Panc1 (cell line): Measurements from ENCODE around the gene PHPT1. TPM values are rescaled to one million over a fixed set of nuclear protein-coding genes. Genes with fewer than 3 reads are reported as not detected.
A peak's percentile ranks its signal among the peaks of the same experiment; 100 is the strongest.

Experiments used
- ATAC-seq: fragments of 200-7000 bp; cut with Tn5 transposase; 2 replicates; pipeline ENCODE4 v1.9.1; 2020; ENCODE audit warnings: mild to moderate bottlenecking, moderate library complexity
- BruUV-seq: library from RNA; stranded (reverse); fragments of 400-500 nt; replicated peaks from 2 replicates; lab custom pipeline; 2021; lab: Mats Ljungman, UMichigan
- CTCF ChIA-PET: fragments of 300-600 bp; sonication (Branson Sonifier 250); formaldehyde crosslinking; loops from one replicate; lab custom pipeline; 2022; ENCODE audit warnings: antibody characterized with exemption; lab: Charles Lee
- POLR2A ChIA-PET: fragments of 300-600 bp; sonication (Branson Sonifier 250); formaldehyde crosslinking; loops from one replicate; lab custom pipeline; 2022; ENCODE audit warnings: antibody characterized with exemption; lab: Charles Lee
- DNase-seq: peaks from one replicate; pipeline ENCODE4 v3.0.0-alpha.2; 2010; ENCODE audit warnings: low read depth, low spot score
- H3K27ac ChIP-seq: 2 replicates; pipeline ENCODE4 v1.5.1; 2011; ENCODE audit warnings: mild to moderate bottlenecking, low read length, inconsistent platforms
- H3K27me3 ChIP-seq: fragments of 200-500 bp; sonication (Bioruptor generic); 2 replicates; pipeline ENCODE4 v1.6.0; 2014; ENCODE audit warnings: low read length, inconsistent platforms; ENCODE audit not compliant: control insufficient read depth, insufficient read depth
- H3K36me3 ChIP-seq: fragments of 200-500 bp; sonication (Bioruptor generic); 2 replicates; pipeline ENCODE4 v1.5.1; 2014; ENCODE audit warnings: inconsistent platforms, mild to moderate bottlenecking, low read length, moderate library complexity; ENCODE audit not compliant: control insufficient read depth, insufficient read depth
- H3K4me1 ChIP-seq: 2 replicates; pipeline ENCODE4 v1.5.1; 2011; ENCODE audit warnings: inconsistent platforms, mild to moderate bottlenecking, low read length, moderate library complexity; ENCODE audit not compliant: control insufficient read depth, insufficient read depth
- H3K4me3 ChIP-seq, 2 experiments: 2 replicates each; pipeline ENCODE4 v1.5.1; 2011 to 2012; ENCODE audit warnings: low read depth in 2 of 2, low read length in 2 of 2, mild to moderate bottlenecking in 2 of 2, inconsistent platforms in 1 of 2, moderate library complexity in 1 of 2
- H3K9me3 ChIP-seq: fragments of 200-500 bp; sonication (Bioruptor generic); 2 replicates; pipeline ENCODE4 v1.5.1; 2014; ENCODE audit warnings: low read depth, mild to moderate bottlenecking, inconsistent platforms, low read length, moderate library complexity; ENCODE audit not compliant: control insufficient read depth, insufficient read depth
- CTCF ChIP-seq: fragments of 450-650 bp; IDR thresholded peaks from 2 replicates; pipeline ENCODE4 v1.5.1; 2017; ENCODE audit warnings: mild to moderate bottlenecking
- POLR2AphosphoS5 ChIP-seq: IDR thresholded peaks from 2 replicates; pipeline ENCODE4 v1.6.1; 2012; ENCODE audit warnings: mild to moderate bottlenecking, low read depth, low read length, moderate library complexity
- REST ChIP-seq, 2 experiments: IDR thresholded peaks; 2 replicates each; pipeline ENCODE4 v1.6.1; 2011 to 2012; ENCODE audit warnings: low read depth in 2 of 2, control low read depth in 1 of 2, low read length in 1 of 2, mild to moderate bottlenecking in 1 of 2, moderate library complexity in 1 of 2; ENCODE audit not compliant: insufficient read depth in 1 of 2
- SIN3A ChIP-seq: IDR thresholded peaks from 2 replicates; pipeline ENCODE4 v1.6.1; 2012; ENCODE audit warnings: low read depth, mild to moderate bottlenecking, low read length, moderate library complexity, borderline replicate concordance; ENCODE audit not compliant: insufficient read depth
- TCF7L2 ChIP-seq: IDR thresholded peaks from 2 replicates; pipeline ENCODE4 v1.6.1; 2011; ENCODE audit warnings: mild to moderate bottlenecking, low read depth, low read length, inconsistent platforms
- in situ Hi-C: cut with HindIII; loops from 2 replicates; pipeline ENCODE4 v1.10.0; 2016; ENCODE audit warnings: low sequenced_read_pairs, low pct_unique_long_range_greater_than_20kb
- intact Hi-C: fragments of 100-400 bp; cut with micrococcal nuclease; formaldehyde crosslinking; loops from one replicate; pipeline ENCODE4 v1.10.0; 2022; ENCODE audit not compliant: unreplicated experiment
- total RNA-seq: library from RNA; stranded (reverse); gene quantifications from one replicate; pipeline ENCODE4 v1.2.1, GENCODE V29; 2021; ENCODE audit not compliant: unreplicated experiment

PHPT1 gene
- total RNA-seq, 1 experiment from 2014 or later, result 204 TPM

- no peak for ATAC-seq
- Histone ChIP-seq H3K4me1 (peaks cover 17% of the 10 kb centered on the region), H3K36me3 (peaks cover 4% of the 10 kb centered on the region), H3K9me3 (no peaks in the 10 kb centered on the region), H3K27me3 (no peaks in the 10 kb centered on the region), H3K27ac (no peak overlapping the region), H3K4me3 (no peak overlapping the region)
- intact Hi-C loops, result no loop called here
- TF ChIP-seq REST (IDR thresholded peaks at IDR 0.05; ENCODE audit: insufficient read depth in 1 of 2, low read depth in 2 of 2, low read length in 1 of 2) (no peak), CTCF (no peak), POLR2AphosphoS5 (no peak), TCF7L2 (no peak), SIN3A (no peak)
- in situ Hi-C loops, result no loop called here
- BruUV-seq, result no TSS peak
- ChIA-PET CTCF (no interaction called here), POLR2A (no interaction called here)
- no peak for DNase-seq
Measured at GRCh38 chr9:136806067-136806466, 43.1 kb upstream of the PHPT1 start.

GRCh38 chr9:136806631-136807201 lies 42.5 kb upstream of the PHPT1 start:
- H3K36me3 ChIP-seq, result peaks cover 4% of the 10 kb centered on the region
- ATAC-seq, result no peak
- peak overlapping the region; percentile 78 for H3K27ac ChIP-seq
- no peaks in the 10 kb centered on the region for H3K27me3 ChIP-seq
- no TSS peak for BruUV-seq
- peaks cover 17% of the 10 kb centered on the region for H3K4me1 ChIP-seq
- in situ Hi-C loops, result no loop called here
- H3K9me3 ChIP-seq, result no peaks in the 10 kb centered on the region
- ChIA-PET CTCF (no interaction called here), POLR2A (no interaction called here)
- DNase-seq, result no peak
- peak overlapping the region; percentile 67 to 71 for H3K4me3 ChIP-seq
- intact Hi-C loops, result no loop called here
- TF ChIP-seq CTCF, result no peak
- TF ChIP-seq REST (IDR thresholded peaks at IDR 0.05; ENCODE audit: insufficient read depth in 1 of 2, low read depth in 2 of 2, low read length in 1 of 2), result no peak
- no peak for TF ChIP-seq TCF7L2
- no peak for TF ChIP-seq POLR2AphosphoS5
- TF ChIP-seq SIN3A, result no peak
